Measurements from ENCODE around the gene SLC6A3.

The SLC6A3 gene

DNA sequence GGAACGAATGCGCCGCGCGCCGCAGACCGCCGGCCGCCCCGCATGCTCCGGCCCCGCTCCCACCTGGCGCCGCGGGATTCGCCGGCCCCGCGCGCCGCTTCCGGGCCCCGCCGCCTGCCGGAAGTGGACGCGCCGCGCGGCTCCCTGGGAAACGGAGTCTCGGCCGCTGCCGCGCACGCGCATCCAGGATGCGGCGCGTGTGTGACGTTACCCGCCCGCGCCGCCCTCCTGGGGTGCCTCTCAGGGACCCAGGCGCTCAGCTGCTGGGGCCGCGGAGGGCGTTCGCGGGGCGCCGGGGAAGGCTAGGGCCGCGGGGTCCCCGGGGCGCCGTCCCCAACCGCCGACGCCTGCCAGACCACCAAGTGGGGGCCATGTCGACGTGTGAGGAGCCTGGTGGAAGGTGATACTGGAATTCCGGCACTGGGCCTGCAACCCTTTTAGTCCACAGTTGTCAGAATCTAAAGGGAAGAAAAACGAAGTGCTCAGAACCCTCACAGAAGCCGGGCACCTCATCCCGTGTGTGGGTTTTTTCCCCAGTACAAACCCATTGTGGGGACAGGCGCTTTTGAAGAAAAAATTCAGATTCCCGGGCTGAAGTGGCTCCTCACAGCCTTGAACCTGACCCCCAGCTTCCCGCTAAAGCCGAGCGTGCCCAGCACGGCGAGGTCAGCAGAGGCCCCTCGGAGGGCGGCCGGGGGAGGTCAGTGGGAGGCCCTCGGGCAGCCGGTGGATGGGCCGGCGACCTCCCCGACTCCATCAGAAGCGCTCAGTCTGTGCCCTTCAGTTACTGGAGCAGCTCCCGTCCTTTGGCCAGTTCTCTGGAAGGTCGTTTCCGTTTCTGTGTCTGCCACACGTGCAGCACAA is 100.0 kb downstream of the SLC6A3 start, which contains the start of gene CLPTM1L:
Gene CLPTM1L (minus strand): TSS at position 125 of the 864 bp plus-strand sequence. CDS start 258 bp downstream, outside the sequence.
- peak; percentile 95 for DNase-seq

GRCh38 chr5:1343931-1344901 is 101.0 kb downstream of the SLC6A3 start:
- peak; percentile 9 for DNase-seq

DNA sequence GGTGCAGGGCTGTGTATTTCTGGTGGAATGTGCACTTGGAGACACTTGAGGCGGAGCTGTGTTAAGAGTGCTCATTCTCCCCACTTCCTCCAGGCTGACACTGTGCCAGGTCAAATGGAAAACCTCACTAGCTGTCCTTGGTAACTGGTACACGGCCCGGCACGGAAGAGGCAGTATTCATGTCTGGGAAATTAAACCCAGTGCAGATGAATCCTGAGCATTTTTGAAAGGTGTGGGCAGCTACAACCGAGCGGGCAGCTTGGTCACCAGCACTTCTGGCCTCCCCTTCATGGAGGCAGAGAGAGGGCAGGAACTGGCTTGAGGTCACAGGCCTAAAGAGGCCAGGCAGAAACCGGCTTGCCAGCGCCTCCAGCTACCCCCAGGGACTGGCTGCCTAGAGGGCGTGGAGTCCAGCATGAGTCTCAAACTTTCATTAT is 101.9 kb downstream of the SLC6A3 start:
- DNase-seq = no peak

All from eye (tissue), 1 donor.